H1 (cell line): ENCODE measurements around the gene RGCC. TPM values are rescaled to one million over a fixed set of nuclear protein-coding genes. Genes with fewer than 3 reads are reported as not detected.

Experiments used
- CHD7 ChIP-seq: fragments of 300-600 bp; sonication (generic); IDR thresholded peaks from 2 replicates; pipeline ENCODE4 v1.7.1; 2012; ENCODE audit warnings: low read length, moderate library complexity, mild to moderate bottlenecking, inconsistent platforms; ENCODE audit not compliant: insufficient replicate concordance
- CTCF ChIP-seq, 3 experiments: IDR thresholded peaks; 1 replicate in 2 of 3; 2 replicates in 1 of 3; pipeline versions ENCODE4 v1.5.1 to v1.6.1; 2011; ENCODE audit warnings: low read length in 3 of 3, mild to moderate bottlenecking in 3 of 3, inconsistent platforms in 2 of 3, low read depth in 1 of 3, moderate library complexity in 1 of 3; ENCODE audit not compliant: insufficient read depth in 1 of 3; ENCODE audit errors: control extremely low read depth in 1 of 3
- polyA plus RNA-seq, 7 experiments: library from polyadenylated mRNA; depleted of rRNA in 3 of 7; stranded (reverse) in 5 of 7; unstranded in 2 of 7; fragments of >200 nt in 5 of 7; fragments of 200-250 nt in 2 of 7; gene quantifications; 1 replicate in 5 of 7; 2 replicates in 1 of 7; 4 replicates in 1 of 7; pipeline versions ENCODE4 v1.2.1 to v1.2.3, GENCODE V29; 2011 to 2013; ENCODE audit warnings: missing spikeins in 2 of 7, mixed read lengths in 2 of 7
- total RNA-seq: library from RNA; stranded (reverse); fragmentation: NEBNext Ultra II Directional; extraction: Animal tissue kit (Norgen Biotek cat#: 25700); gene quantifications from 2 replicates; pipeline ENCODE4 v1.2.1, GENCODE V29; 2021

RGCC gene
- total and polyA plus RNA-seq, 2 of the 8 experiments (the other 6 are each of a cell fraction or from before 2014, with no cell fraction given) = 0.41 TPM; not detected in 1

GRCh38 chr13:41408121-41408520 is 49.2 kb upstream of the RGCC start (continued):
- TF ChIP-seq CHD7 (no peak), CTCF (IDR thresholded peaks at IDR 0.05; ENCODE audit: control extremely low read depth in 1 of 3, insufficient read depth in 1 of 3, low read depth in 1 of 3, low read length in 3 of 3) (no peak)
